Caco-2 (cell line): ENCODE results near the gene DDAH2. TPM values are rescaled to one million over a fixed set of nuclear protein-coding genes. Genes with fewer than 3 reads are reported as not detected.
A peak's percentile ranks its signal among the peaks of the same experiment; 100 is the strongest.

Experiments
- BruUV-seq: library from RNA; stranded (reverse); fragments of 400-500 nt; replicated peaks from 2 replicates; lab custom pipeline; 2021; lab: Mats Ljungman, UMichigan
- CTCF ChIA-PET: fragments of 300-600 bp; sonication (Branson Sonifier 250); formaldehyde crosslinking; loops from one replicate; lab custom pipeline; 2022; ENCODE audit warnings: antibody characterized with exemption; lab: Charles Lee
- POLR2A ChIA-PET: fragments of 300-600 bp; sonication (Branson Sonifier 250); formaldehyde crosslinking; loops from one replicate; lab custom pipeline; 2022; ENCODE audit warnings: antibody characterized with exemption; lab: Charles Lee
- DNase-seq, 2 experiments: peaks; one replicate each; pipeline versions ENCODE4 v3.0.0 to v3.0.0-alpha.2; 2020 to 2022
- H3K27me3 ChIP-seq: replicated peaks from 2 replicates; pipeline ENCODE4 v1.6.0; 2011; ENCODE audit warnings: low read length; ENCODE audit not compliant: control insufficient read depth, insufficient read depth
- H3K36me3 ChIP-seq: 2 replicates; pipeline ENCODE4 v1.5.1; 2011; ENCODE audit warnings: low read length; ENCODE audit not compliant: control insufficient read depth, insufficient read depth
- H3K4me1 ChIP-seq: fragments of 250-450 bp; sonication (Bioruptor Pico); 2 replicates; pipeline ENCODE4 v1.5.1; 2020; ENCODE audit warnings: mild to moderate bottlenecking
- H3K4me3 ChIP-seq: 2 replicates; pipeline ENCODE4 v1.5.1; 2011; ENCODE audit warnings: low read depth, mild to moderate bottlenecking, control low read depth, low read length
- H3K9me3 ChIP-seq: fragments of 250-450 bp; sonication (Bioruptor Pico); 2 replicates; pipeline ENCODE4 v1.5.1; 2020; ENCODE audit warnings: mild to moderate bottlenecking, moderate library complexity
- H3K27ac Mint-ChIP-seq: one replicate; pipeline ENCODE4 v1.8.0; 2022; ENCODE audit warnings: mixed read lengths; ENCODE audit not compliant: unreplicated experiment
- H3K27me3 Mint-ChIP-seq: one replicate; pipeline ENCODE4 v1.8.0; 2022; ENCODE audit warnings: mixed read lengths; ENCODE audit not compliant: insufficient read depth, unreplicated experiment
- H3K36me3 Mint-ChIP-seq: one replicate; pipeline ENCODE4 v1.8.0; 2022; ENCODE audit warnings: mild to moderate bottlenecking, mixed read lengths; ENCODE audit not compliant: insufficient read depth, unreplicated experiment
- H3K4me1 Mint-ChIP-seq: one replicate; pipeline ENCODE4 v1.8.0; 2022; ENCODE audit warnings: low read depth, mixed read lengths; ENCODE audit not compliant: unreplicated experiment
- H3K4me3 Mint-ChIP-seq: one replicate; pipeline ENCODE4 v1.8.0; 2022; ENCODE audit warnings: mild to moderate bottlenecking, moderate library complexity, mixed read lengths; ENCODE audit not compliant: unreplicated experiment
- H3K9me3 Mint-ChIP-seq: one replicate; pipeline ENCODE4 v1.8.0; 2022; ENCODE audit warnings: mixed read lengths; ENCODE audit not compliant: unreplicated experiment
- CTCF ChIP-seq, 2 experiments: fragments of 200-600 bp in 1 of 2; IDR thresholded peaks; 1 replicate in 1 of 2; 2 replicates in 1 of 2; pipeline versions ENCODE4 v1.5.1 to v1.8.0; 2011 to 2022; ENCODE audit warnings: antibody characterized with exemption in 1 of 2, control low read depth in 1 of 2, inconsistent platforms in 1 of 2, low read depth in 1 of 2, low read length in 1 of 2, mild to moderate bottlenecking in 1 of 2, moderate library complexity in 1 of 2; ENCODE audit not compliant: insufficient read depth in 1 of 2, severe bottlenecking in 1 of 2, unreplicated experiment in 1 of 2
- intact Hi-C: fragments of 100-400 bp; cut with micrococcal nuclease; formaldehyde crosslinking; loops from one replicate; pipeline ENCODE4 v1.10.0; 2022; ENCODE audit not compliant: unreplicated experiment
- total RNA-seq: library from RNA; stranded (reverse); gene quantifications from 2 replicates; pipeline ENCODE4 v1.2.3, GENCODE V29; 2022

DDAH2 gene
- total RNA-seq, 1 experiment from 2014 or later, result 82.4 TPM

DNA sequence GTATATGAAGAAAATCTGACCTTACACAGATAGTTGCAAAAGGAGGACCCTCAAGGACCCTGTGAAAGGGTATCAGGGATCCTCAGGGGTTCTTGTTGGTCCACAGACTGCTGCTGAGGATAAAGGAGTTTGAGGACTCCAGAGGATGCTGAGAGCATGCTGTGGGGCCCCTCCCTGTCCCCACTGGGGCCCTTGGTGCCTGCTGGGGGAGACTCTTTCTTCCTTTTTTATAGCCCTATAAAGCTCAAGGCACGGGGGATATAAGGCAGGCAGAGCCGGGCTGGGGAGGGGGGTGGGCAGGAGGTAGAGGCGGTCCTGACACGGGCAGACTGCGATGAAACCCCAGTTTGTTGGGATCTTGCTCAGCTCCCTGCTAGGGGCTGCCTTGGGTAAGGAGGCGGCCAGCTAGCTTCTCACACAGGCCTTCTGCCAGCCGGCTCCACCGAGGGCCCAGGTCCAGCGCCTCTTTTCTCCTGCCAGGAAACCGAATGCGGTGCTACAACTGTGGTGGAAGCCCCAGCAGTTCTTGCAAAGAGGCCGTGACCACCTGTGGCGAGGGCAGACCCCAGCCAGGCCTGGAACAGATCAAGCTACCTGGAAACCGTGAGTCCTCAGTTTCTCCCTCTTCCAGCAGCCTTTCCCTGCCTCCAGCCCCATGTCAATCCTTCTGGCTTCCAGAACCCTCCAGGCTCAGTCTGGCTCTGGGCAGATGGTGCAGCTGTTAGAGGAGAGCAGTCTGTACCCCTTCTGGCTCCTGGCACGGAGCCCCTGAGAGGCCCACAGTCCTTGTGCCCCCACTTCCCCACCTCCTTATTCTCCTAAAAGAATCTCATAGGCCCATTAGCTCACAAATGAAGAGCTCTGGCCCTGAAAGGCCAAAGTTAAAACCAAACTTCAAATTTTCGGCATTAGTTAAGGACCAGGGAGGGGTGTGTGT is 13.8 kb downstream of the DDAH2 start, which contains the start of gene LY6G6D:
Gene LY6G6D, plus strand, starts transcription at position 327 of the 937 bp plus-strand sequence. Its CDS starts 8 bp downstream, at position 335.
- Histone ChIP-seq H3K36me3 (no peaks in the 10 kb centered on the region), H3K4me3 (no peak within 1 kb of the TSS), H3K27me3 (no peaks in the 10 kb centered on the region), H3K9me3 (no peaks in the 10 kb centered on the region), H3K4me1 (peaks cover 56% of the 10 kb centered on the region)
- DNase-seq, result no peak
- peak within 1 kb of the TSS; percentile 65 for H3K4me3 Mint-ChIP-seq
- no peaks in the 10 kb centered on the region for H3K27me3 Mint-ChIP-seq
- BruUV-seq, result no TSS peak
- intact Hi-C loops, result no loop called here
- no peaks in the 10 kb centered on the region for H3K9me3 Mint-ChIP-seq
- POLR2A ChIA-PET, result interaction anchor here (1.5 to 1.7 kb wide), 2 partner anchors 23 to 147 kb away, joined by 6 to 7 read pairs; partner anchors contain the start of gene NEU1
- peaks cover 62% of the 10 kb centered on the region for H3K4me1 Mint-ChIP-seq
- peaks cover 5% of the 10 kb centered on the region for H3K36me3 Mint-ChIP-seq
- no peak for TF ChIP-seq CTCF (IDR thresholded peaks at IDR 0.05; ENCODE audit: insufficient read depth in 1 of 2, low read depth in 1 of 2, low read length in 1 of 2, severe bottlenecking in 1 of 2, unreplicated experiment in 1 of 2)
- peak within 1 kb of the TSS; percentile 98 for H3K27ac Mint-ChIP-seq
- CTCF ChIA-PET, result interaction anchor here (1.1 to 1.7 kb wide), 2 partner anchors 14 to 34 kb away, joined by 3 to 6 read pairs; partner anchors contain the start of genes DDAH2 and LY6G5C

- CTCF ChIA-PET, result interaction anchor here (0.7 to 1.7 kb wide), 5 partner anchors 15 to 93 kb away, joined by 3 to 6 read pairs (median 4); partner anchors contain the start of genes DDAH2 and LSM2
- intact Hi-C loops, result no loop called here
- Histone ChIP-seq H3K4me3 (0 out of 2 replicates have a peak overlapping the region, but pooled peaks have one; percentile 5), H3K9me3 (no peaks in the 10 kb centered on the region), H3K27me3 (no peaks in the 10 kb centered on the region), H3K36me3 (no peaks in the 10 kb centered on the region), H3K4me1 (peaks cover 44% of the 10 kb centered on the region)
- H3K36me3 Mint-ChIP-seq, result peaks cover 5% of the 10 kb centered on the region
- POLR2A ChIA-PET, result interaction anchor here (0.8 to 1.9 kb wide), 6 partner anchors 11 to 149 kb away, joined by 3 to 11 read pairs (median 6); partner anchors contain the start of genes ABHD16A, CLIC1, HSPA1B and NEU1
- peak overlapping the region; percentile 98 for H3K27ac Mint-ChIP-seq
- no peaks in the 10 kb centered on the region for H3K27me3 Mint-ChIP-seq
- peak; percentile 52 to 77 for DNase-seq
- H3K4me1 Mint-ChIP-seq, result peaks cover 50% of the 10 kb centered on the region
- no peak for TF ChIP-seq CTCF (IDR thresholded peaks at IDR 0.05; ENCODE audit: insufficient read depth in 1 of 2, low read depth in 1 of 2, low read length in 1 of 2, severe bottlenecking in 1 of 2, unreplicated experiment in 1 of 2)
- no peaks in the 10 kb centered on the region for H3K9me3 Mint-ChIP-seq
- H3K4me3 Mint-ChIP-seq, result peak overlapping the region; percentile 65
- BruUV-seq, result no TSS peak
Measured at GRCh38 chr6:31713991-31714684, 15.0 kb downstream of the DDAH2 start.
